Measurements from ENCODE around the gene ARFRP1.

The ARFRP1 gene

DNA sequence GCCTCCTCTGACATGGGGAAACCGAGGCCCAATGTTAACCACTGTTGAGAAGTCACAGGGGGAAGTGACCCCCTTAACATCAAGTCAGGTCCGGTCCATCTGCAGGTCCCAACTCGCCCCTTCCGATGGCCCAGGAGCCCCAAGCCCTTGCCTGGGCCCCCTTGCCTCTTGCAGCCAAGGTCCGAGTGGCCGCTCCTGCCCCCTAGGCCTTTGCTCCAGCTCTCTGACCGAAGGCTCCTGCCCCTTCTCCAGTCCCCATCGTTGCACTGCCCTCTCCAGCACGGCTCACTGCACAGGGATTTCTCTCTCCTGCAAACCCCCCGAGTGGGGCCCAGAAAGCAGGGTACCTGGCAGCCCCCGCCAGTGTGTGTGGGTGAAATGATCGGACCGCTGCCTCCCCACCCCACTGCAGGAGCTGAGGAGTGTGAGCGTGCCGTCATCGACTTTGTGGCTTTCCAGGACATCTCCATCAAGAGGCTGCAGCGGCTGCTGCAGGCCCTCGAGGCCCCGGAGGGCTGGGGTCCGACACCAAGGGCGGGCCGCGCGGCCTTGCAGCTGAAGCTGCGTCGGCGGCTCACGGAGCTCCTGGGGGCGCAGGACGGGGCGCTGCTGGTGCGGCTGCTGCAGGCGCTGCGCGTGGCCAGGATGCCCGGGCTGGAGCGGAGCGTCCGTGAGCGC, 9.8 kb downstream of the ARFRP1 start:
- no peak for DNase-seq (ENCODE audit: low spot score)
- TF ChIP-seq, protein P1, sequence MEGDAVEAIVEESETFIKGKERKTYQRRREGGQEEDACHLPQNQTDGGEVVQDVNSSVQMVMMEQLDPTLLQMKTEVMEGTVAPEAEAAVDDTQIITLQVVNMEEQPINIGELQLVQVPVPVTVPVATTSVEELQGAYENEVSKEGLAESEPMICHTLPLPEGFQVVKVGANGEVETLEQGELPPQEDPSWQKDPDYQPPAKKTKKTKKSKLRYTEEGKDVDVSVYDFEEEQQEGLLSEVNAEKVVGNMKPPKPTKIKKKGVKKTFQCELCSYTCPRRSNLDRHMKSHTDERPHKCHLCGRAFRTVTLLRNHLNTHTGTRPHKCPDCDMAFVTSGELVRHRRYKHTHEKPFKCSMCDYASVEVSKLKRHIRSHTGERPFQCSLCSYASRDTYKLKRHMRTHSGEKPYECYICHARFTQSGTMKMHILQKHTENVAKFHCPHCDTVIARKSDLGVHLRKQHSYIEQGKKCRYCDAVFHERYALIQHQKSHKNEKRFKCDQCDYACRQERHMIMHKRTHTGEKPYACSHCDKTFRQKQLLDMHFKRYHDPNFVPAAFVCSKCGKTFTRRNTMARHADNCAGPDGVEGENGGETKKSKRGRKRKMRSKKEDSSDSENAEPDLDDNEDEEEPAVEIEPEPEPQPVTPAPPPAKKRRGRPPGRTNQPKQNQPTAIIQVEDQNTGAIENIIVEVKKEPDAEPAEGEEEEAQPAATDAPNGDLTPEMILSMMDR (IDR thresholded peaks at IDR 0.05; ENCODE audit: extremely low read depth, missing control alignments): no peak

DNA sequence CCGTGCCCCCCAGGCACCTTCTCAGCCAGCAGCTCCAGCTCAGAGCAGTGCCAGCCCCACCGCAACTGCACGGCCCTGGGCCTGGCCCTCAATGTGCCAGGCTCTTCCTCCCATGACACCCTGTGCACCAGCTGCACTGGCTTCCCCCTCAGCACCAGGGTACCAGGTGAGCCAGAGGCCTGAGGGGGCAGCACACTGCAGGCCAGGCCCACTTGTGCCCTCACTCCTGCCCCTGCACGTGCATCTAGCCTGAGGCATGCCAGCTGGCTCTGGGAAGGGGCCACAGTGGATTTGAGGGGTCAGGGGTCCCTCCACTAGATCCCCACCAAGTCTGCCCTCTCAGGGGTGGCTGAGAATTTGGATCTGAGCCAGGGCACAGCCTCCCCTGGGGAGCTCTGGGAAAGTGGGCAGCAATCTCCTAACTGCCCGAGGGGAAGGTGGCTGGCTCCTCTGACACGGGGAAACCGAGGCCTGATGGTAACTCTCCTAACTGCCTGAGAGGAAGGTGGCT, 10.4 kb downstream of the ARFRP1 start:
- TF ChIP-seq, protein P1 (IDR thresholded peaks at IDR 0.05; ENCODE audit: extremely low read depth, missing control alignments): no peak
- no peak for DNase-seq (ENCODE audit: low spot score)

DNA sequence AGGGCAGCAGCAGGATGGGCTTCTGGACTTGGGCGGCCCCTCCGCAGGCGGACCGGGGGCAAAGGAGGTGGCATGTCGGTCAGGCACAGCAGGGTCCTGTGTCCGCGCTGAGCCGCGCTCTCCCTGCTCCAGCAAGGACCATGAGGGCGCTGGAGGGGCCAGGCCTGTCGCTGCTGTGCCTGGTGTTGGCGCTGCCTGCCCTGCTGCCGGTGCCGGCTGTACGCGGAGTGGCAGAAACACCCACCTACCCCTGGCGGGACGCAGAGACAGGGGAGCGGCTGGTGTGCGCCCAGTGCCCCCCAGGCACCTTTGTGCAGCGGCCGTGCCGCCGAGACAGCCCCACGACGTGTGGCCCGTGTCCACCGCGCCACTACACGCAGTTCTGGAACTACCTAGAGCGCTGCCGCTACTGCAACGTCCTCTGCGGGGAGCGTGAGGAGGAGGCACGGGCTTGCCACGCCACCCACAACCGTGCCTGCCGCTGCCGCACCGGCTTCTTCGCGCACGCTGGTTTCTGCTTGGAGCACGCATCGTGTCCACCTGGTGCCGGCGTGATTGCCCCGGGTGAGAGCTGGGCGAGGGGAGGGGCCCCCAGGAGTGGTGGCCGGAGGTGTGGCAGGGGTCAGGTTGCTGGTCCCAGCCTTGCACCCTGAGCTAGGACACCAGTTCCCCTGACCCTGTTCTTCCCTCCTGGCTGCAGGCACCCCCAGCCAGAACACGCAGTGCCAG, 11.0 kb downstream of the ARFRP1 start, which contains the start of gene TNFRSF6B:
Gene TNFRSF6B, plus strand, starts transcription at position 25 of the 729 bp plus-strand sequence. Its CDS starts 116 bp downstream, at position 141.
- TF ChIP-seq, protein P1 (IDR thresholded peaks at IDR 0.05; ENCODE audit: extremely low read depth, missing control alignments): no peak
- no peak for DNase-seq (ENCODE audit: low spot score)

DNA sequence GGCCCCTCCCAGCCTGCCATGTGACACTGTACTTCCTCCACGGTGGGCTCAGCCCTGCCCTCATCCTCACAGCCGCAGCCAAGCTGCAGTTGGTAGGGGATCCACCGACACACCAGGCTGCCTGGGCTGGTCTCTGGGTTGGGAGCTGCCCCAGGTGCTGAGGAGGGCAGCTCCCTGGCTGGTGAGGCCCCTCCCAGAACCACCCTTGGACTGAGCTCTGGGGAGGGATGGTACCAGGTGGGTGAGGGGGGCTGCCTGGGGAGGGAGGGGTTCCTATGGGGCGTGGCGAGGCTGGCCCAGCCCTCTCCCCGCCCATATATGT, 11.5 kb downstream of the ARFRP1 start:
- DNase-seq (ENCODE audit: low spot score): peak; percentile 51
- TF ChIP-seq, protein P1 (IDR thresholded peaks at IDR 0.05; ENCODE audit: extremely low read depth, missing control alignments): no peak

DNA sequence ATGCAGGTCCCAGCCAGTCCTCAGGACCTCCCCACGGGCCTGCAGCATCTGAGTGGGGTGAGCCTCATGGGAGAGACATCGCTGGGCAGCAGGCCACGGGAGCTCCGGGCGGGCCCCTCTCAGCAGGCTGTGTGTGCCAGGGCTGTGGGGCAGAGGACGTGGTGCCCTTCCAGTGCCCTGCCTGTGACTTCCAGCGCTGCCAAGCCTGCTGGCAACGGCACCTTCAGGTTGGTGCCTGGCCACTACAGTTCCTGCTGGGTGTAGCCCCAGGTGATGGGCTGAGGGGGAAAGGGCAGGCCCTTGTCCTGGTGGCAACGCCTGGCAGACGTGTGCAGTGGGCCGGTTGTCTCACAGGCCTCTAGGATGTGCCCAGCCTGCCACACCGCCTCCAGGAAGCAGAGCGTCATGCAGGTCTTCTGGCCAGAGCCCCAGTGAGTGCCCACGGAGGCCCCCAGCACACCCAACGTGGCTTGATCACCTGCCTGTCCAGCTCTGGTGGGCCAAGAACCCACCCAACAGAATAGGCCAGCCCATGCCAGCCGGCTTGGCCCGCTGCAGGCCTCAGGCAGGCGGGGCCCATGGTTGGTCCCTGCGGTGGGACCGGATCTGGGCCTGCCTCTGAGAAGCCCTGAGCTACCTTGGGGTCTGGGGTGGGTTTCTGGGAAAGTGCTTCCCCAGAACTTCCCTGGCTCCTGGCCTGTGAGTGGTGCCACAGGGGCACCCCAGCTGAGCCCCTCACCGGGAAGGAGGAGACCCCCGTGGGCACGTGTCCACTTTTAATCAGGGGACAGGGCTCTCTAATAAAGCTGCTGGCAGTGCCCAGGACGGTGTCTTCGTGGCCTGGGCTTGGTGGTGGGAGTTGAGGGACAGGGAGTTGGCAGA, 12.1 kb downstream of the ARFRP1 start:
- DNase-seq (ENCODE audit: low spot score): no peak

DNA sequence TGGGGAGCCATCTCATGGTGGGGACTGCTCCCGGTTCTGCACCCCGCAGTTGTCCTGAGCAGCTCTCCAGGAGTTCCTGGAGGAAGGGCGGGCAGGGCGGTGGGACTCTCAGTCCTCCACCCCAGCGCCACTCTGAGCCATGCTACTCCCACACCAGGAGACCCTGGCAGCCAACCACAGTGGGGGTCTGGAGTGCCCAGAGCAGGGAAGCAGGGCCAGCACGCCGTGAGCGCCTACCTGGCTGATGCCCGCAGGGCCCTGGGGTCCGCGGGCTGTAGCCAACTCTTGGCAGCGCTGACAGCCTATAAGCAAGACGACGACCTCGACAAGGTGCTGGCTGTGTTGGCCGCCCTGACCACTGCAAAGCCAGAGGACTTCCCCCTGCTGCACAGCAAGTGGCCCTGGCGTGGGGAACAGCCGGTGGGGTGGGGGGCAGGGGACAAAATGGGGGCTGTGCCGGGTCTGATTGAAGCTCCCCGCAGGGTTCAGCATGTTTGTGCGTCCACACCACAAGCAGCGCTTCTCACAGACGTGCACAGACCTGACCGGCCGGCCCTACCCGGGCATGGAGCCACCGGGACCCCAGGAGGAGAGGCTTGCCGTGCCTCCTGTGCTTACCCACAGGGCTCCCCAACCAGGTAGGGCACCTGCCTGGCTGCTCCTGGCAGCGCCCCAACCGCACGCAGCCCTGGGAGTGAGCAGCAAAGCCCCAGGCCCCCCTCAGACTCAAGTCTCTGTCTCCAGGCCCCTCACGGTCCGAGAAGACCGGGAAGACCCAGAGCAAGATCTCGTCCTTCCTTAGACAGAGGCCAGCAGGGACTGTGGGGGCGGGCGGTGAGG, 13.0 kb downstream of the ARFRP1 start:
- DNase-seq (ENCODE audit: low spot score): no peak
- TF ChIP-seq, protein P1 (IDR thresholded peaks at IDR 0.05; ENCODE audit: extremely low read depth, missing control alignments): no peak

More for the DNA sequence above, 12.1 kb downstream of the ARFRP1 start:
- TF ChIP-seq, protein P1 (IDR thresholded peaks at IDR 0.05; ENCODE audit: extremely low read depth, missing control alignments): no peak
